Bronchial epithelial cell (primary cell): ENCODE results near the gene KRT7. TPM values are rescaled to one million over a fixed set of nuclear protein-coding genes. Genes with fewer than 3 reads are reported as not detected.

Experiments
- DNase-seq: peaks from one replicate; pipeline ENCODE4 v3.0.0-alpha.2; 2010; ENCODE audit warnings: low read depth
- FAIRE-seq: peaks from 2 replicates; lab custom pipeline; 2011; peaks lifted over from hg19 to GRCh38; lab: Jason Lieb, UNC
- H3K27me3 ChIP-seq: 2 replicates; pipeline ENCODE4 v1.5.1; 2011; ENCODE audit warnings: low read length; ENCODE audit not compliant: control insufficient read depth, insufficient read depth
- H3K36me3 ChIP-seq: 2 replicates; pipeline ENCODE4 v1.5.1; 2011; ENCODE audit warnings: low read length; ENCODE audit not compliant: control insufficient read depth, insufficient read depth
- H3K4me3 ChIP-seq: 2 replicates; pipeline ENCODE4 v1.5.1; 2011; ENCODE audit warnings: mild to moderate bottlenecking, low read depth, low read length, control low read depth
- CTCF ChIP-seq: IDR thresholded peaks from 2 replicates; pipeline ENCODE4 v1.5.1; 2011; ENCODE audit warnings: mild to moderate bottlenecking, moderate library complexity, low read length, control low read depth, inconsistent platforms; ENCODE audit not compliant: insufficient read depth, severe bottlenecking
- total RNA-seq: library from RNA; depleted of rRNA; stranded (reverse); fragments of >200 nt; gene quantifications from 2 replicates; pipeline ENCODE4 v1.2.1, GENCODE V29; 2014

KRT7 gene
- total RNA-seq, 1 donor from 2014 or later, result 895 TPM

- no peaks in the 10 kb centered on the region for H3K36me3 ChIP-seq
- FAIRE-seq (peak; percentile 86), DNase-seq (peak; percentile 90)
- no peak for TF ChIP-seq CTCF
- no peaks in the 10 kb centered on the region for H3K27me3 ChIP-seq
- H3K4me3 ChIP-seq, result no peak overlapping the region
Measured at GRCh38 chr12:52209321-52209720, 23.7 kb upstream of the KRT7 start.

DNA sequence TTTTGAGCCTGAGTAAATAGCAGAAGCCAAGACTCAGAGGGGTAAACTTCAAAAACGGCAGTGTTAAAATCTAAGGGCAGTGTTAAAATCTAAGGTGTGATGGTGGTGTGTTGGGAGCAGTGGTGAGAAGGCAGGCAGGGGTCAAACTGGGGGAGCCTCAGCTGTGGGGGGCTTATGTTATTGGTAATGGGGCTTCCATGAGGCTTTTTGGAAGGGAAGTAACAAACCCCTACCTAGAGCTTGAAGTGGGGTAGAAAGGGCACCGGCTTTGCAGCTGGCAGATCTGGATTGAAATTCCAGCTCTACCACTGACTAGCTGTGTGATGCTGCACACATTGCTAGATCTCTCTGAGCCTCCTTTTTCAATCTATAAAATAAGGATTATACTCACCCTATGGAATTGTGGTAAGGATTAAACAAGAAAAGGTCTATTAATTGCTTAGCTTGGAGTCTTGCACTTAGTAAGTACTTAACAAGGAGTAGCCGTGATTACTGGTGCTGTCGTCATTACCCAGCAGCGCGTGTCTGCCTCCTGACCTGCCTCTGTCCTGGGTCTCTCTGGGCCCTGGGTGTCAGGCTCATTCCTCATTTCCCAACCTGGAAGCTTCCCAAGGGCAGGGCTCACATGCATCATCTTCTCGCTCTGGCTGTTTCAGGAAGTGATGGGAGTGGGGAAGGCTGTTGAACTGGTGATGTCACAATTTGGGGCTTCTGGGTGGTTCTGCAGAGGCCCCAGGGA is 22.7 kb upstream of the KRT7 start:
- no peak for TF ChIP-seq CTCF
- Histone ChIP-seq H3K27me3 (no peaks in the 10 kb centered on the region), H3K36me3 (no peaks in the 10 kb centered on the region), H3K4me3 (no peak overlapping the region)
- FAIRE-seq (peak; percentile 88), DNase-seq (peak; percentile 97)

DNA sequence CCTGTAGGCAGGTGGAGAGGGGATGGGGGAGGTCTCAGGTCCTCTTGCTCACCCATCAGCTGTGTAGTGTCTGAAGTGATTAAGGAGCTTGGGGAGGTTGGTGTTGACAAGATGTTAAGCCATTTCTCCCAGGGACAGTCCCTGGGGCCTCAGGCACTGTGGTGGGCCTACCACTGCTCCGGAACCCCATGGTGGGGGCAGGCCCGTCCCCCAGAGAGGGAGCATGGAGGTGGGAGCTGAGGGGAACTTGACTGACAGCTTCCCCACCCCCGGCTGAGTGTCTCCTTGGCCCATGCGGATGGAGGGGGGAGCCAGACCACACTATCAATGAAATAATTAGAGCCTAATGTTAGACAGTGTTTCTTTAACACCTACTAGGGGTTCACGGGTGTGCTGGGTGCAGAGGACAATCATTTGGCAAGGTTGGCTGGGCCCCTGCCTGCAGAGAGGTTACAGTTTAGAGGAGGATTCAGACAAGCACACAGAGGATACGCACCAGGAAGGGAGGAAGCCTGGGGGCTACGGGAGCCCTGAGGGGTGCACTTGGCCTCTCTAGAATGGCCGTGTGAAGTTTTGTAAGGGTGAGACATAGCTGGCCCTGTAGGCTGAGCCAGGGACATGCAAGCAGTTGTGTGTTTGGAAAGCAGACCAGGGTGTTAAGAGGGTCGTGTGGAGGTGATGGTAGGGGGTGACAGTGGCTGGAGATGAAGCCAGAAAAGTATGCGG is 22.0 kb upstream of the KRT7 start:
- DNase-seq, result no peak
- H3K36me3 ChIP-seq, result no peaks in the 10 kb centered on the region
- H3K4me3 ChIP-seq, result no peak overlapping the region
- H3K27me3 ChIP-seq, result no peaks in the 10 kb centered on the region
- no peak for TF ChIP-seq CTCF
- FAIRE-seq, result no peak

DNA sequence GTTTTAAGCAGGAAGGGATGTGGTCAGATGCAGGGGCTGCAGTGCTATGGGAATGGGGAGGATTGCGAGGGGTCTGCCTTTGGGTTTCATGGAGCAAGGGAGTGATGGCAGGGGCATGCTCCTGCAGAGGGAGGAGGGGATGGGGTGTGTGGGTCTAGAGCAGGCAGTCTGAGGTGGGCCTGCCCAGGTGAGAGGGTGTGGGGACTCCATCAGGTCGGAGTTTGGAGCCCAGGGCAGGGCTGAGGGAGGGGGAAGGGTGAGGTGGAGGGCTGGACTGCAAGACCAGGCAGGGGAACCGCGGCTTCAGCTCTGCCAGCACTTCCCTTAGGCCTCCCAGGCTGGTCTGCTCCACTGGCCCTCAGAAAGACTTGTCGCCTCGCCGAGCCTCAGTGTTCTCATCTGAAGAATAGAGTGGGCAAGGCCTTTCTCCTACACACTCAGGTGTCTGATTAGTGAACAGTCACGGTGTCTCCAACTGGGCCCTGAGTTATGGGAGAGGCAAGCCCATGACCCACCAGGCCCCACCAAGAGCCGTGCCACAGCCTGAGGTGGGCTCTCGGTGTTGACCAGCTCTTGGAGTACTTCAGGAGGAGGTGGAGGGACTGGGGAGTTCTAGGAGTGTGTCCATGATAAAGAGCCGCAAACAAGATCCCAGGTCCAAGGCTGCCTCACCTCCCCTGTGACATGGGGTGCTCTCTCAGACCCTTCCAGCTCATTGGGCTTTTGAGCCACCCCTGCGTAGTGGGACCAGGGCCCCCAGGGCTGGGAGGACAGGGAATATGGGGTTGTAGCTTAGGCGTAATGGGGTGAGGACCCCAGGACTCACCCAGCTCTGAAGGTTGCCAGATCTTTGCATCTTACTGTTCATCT is 21.1 kb upstream of the KRT7 start:
- no peak overlapping the region for H3K4me3 ChIP-seq
- DNase-seq (no peak), FAIRE-seq (no peak)
- H3K36me3 ChIP-seq, result no peaks in the 10 kb centered on the region
- TF ChIP-seq CTCF, result no peak
- H3K27me3 ChIP-seq, result no peaks in the 10 kb centered on the region

DNA sequence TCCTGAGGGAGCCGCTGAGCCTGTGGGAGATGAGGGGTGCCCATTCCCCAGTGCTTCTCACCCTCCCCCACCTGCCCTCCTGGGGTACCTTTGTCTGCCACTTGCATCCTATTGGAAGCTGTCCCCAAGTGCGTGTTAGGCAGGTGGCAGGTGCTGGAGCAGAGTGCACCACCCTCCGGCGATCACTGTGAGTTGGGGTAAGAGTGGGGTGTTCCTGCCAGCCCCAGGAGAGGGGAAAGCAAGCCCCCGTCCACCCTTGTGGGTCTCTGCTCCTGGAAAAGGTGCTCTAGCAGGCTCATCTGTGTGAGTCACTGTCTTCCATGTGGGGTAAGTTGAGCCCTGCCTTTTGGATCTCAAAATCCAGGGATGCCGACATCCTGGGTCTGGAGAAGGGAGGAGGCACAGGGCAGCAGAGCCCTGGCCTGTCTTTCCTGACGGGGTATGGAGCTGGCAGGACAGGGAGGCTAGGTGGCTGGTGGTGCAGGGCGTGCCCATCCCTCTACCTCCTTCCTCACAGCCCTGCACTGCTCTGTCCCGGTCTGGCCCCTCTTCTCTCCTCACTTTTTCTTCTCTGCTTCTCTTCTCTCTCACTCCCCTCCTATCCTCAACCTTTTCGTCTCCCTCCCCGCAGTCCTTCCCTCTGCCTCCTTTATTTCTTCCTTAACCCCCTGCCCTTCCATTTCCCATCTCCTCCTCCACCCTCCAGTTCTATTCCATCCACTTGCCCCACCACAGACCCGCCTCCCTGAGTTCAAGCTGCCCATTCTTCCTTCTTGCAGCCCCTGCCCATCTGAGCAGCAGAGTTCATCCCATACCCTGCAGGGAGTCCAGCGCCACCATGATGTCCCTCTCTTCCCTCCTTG is 20.1 kb upstream of the KRT7 start:
- FAIRE-seq (no peak), DNase-seq (no peak)
- TF ChIP-seq CTCF, result no peak
- Histone ChIP-seq H3K27me3 (no peaks in the 10 kb centered on the region), H3K36me3 (no peaks in the 10 kb centered on the region), H3K4me3 (no peak overlapping the region)
